ENCODE results near the gene ADNP2.

ADNP2 gene

GRCh38 chr18:80119111-80119510 is 10.0 kb downstream of the ADNP2 start:
- DNase-seq (ENCODE audit: extremely low read depth, low read depth) = no peak

GRCh38 chr18:80120932-80121331 is 11.9 kb downstream of the ADNP2 start:
- TF ChIP-seq CTCF (IDR thresholded peaks at IDR 0.05; ENCODE audit: low read depth, low read length) = no peak
- DNase-seq (ENCODE audit: extremely low read depth, low read depth) = no peak

More at GRCh38 chr18:80119111-80119510, 10.0 kb downstream of the ADNP2 start:
- no peak for TF ChIP-seq CTCF (IDR thresholded peaks at IDR 0.05; ENCODE audit: low read depth, low read length)

- DNase-seq (ENCODE audit: extremely low read depth, low read depth) = no peak
- TF ChIP-seq CTCF (IDR thresholded peaks at IDR 0.05; ENCODE audit: low read depth, low read length) = no peak
Measured at GRCh38 chr18:80124131-80124530, 15.1 kb downstream of the ADNP2 start.

GRCh38 chr18:80126797-80127196 is 17.7 kb downstream of the ADNP2 start:
- TF ChIP-seq CTCF (IDR thresholded peaks at IDR 0.05; ENCODE audit: low read depth, low read length) = no peak
- DNase-seq (ENCODE audit: extremely low read depth, low read depth) = no peak

- no peak for DNase-seq (ENCODE audit: extremely low read depth, low read depth)
Measured at GRCh38 chr18:80127635-80128034, 18.6 kb downstream of the ADNP2 start.

DNA sequence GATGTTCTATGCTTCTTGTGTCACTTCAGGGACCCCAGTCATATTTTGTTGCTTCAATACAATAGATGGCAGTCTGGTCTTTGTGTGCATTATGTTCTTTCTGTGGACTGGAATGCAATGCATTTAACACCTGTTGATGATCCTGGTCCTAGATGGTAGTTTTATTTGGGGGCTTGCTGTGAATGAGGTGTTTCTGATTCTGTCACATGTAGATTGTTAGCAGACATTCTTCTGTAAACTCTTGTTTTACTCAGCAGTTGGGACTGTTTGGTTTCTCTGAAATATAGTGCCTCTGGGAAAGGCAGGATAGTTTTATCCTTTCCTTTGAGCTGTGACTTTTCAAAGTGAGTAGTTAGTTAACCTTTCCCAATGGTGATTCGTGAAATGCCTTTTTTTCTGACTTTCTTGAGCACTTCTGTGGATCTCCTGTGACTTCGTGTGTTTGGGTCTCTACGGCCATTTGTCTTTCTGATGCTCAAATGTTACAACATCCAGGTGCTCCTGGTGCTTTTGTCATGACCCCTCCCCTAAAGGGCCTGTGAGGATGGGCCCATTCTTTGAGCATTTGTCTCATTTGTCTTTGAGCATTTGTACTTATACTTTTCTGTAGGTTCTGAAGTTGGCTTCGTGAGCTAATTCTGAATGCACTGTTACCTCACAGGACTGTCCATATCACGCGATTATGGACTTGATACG is 20.8 kb downstream of the ADNP2 start:
- no peak for DNase-seq (ENCODE audit: extremely low read depth, low read depth)
- no peak for TF ChIP-seq CTCF (IDR thresholded peaks at IDR 0.05; ENCODE audit: low read depth, low read length)

More at GRCh38 chr18:80127635-80128034, 18.6 kb downstream of the ADNP2 start:
- no peak for TF ChIP-seq CTCF (IDR thresholded peaks at IDR 0.05; ENCODE audit: low read depth, low read length)

DNA sequence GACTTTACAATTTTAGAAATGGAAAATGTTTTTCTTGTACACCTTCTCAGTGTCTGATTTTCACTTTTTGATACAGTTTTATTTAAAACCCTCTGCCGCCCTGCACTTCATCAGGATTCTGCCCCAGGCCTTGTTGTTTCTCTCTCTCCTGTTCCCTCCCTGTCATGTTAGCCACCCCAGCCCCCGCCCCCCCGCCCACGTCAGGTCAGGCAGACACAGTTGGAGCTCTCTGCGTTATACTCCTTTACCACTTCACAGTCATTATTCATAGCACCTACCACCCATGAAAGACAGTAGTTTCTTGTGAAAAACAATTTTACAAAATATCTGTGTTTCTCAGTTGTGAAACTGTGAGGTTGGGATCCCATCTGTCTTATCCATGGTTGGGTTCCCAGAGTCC is 21.5 kb downstream of the ADNP2 start:
- no peak for TF ChIP-seq CTCF (IDR thresholded peaks at IDR 0.05; ENCODE audit: low read depth, low read length)
- no peak for DNase-seq (ENCODE audit: extremely low read depth, low read depth)

Data from AG09319 (cell line).